Measurements from ENCODE around the gene CARNS1. TPM values are rescaled to one million over a fixed set of nuclear protein-coding genes. Genes with fewer than 3 reads are reported as not detected.

Gene CARNS1
- total and polyA plus RNA-seq, 10 of the 15 experiments (the other 5 are each of a cell fraction or from before 2014, with no cell fraction given) = 0.02 to 0.14 (median 0.10) TPM; not detected in 3

DNA sequence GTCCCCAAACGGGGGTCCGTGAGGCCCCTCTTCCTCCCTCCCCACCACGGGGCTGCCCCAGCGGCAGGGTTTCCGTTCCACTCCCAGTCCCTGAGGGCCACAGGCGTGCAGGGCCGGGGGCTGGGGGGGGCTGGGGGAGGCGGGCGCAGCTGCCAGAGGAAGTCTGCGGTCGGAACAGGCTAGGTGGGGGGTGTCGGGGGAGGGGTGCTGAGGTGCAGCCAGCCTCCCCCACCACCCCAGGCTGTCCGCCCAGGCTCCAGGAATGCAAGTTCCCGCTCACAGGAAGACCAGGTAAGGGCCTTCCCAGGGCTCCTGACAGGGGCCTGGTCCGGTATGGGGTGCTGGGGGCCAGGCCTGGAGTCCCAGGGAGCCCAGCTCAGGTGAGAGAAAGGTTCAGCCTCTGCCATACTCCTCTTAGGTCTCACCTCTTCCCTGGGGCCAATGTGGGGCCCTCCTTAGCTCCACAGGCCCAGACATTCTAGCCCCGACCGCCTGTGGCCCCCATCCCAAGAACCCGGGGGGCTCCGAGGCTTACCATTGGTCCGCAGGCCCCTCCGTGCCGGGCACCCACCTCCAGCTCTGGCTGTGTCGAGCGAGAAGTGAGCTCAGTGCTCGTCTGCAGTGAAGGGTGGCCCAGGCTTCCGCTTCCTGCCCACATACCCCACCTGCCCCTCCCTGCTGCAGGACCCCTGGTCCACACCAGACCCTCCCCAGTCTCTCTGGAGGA lies 21.8 kb downstream of the CARNS1 start, which contains the start of gene PTPRCAP:
Gene PTPRCAP (minus strand): TSS at position 601 of the 727 bp plus-strand sequence. CDS start 63 bp downstream, at position 538.
- DNase-seq (ENCODE audit: low read depth, low spot score) (no peak), ATAC-seq (peak; percentile 46), FAIRE-seq (peak; percentile 31)
- RAD21 ChIA-PET (ENCODE audit: unreplicated experiment) = interaction anchor here (0.6 to 7.2 kb wide), 19 partner anchors 9 to 193 kb away, joined by 3 to 112 read pairs (median 7); partner anchors contain the start of genes AIP, NUDT8, PITPNM1 and POLD4
- peak within 1 kb of the TSS; percentile 90 for H3K4me3 ChIP-seq
- H3K4me2 ChIP-seq (ENCODE audit: control insufficient read depth, insufficient read depth) = peak within 1 kb of the TSS; percentile 86
- intact Hi-C loops (cut with micrococcal nuclease; ENCODE audit: unreplicated experiment) (loop anchor here (2.0 to 5.0 kb wide), 4 partner anchors 32 to 70 kb away; partner anchors contain the start of genes PPP1CA, TBC1D10C and TMEM134), in situ Hi-C loops (cut with MboI) (no loop called here)
- H3K27ac ChIP-seq (ENCODE audit: control insufficient read depth, insufficient read depth) = peak within 1 kb of the TSS; percentile 99
- H3K36me3 ChIP-seq (ENCODE audit: control insufficient read depth in 2 of 2, insufficient read depth in 2 of 2, low read length in 1 of 2) = peaks cover 6 to 21% of the 10 kb centered on the region in 2 experiments; a peak in 3 of 4 replicates
- WGBS (ENCODE audit: insufficient coverage, insufficient replicate concordance, low lambda C conversion rate, missing lambda C conversion rate) = 0% methylated on average over 16 of the region's 26 CpGs
- H2AFZ ChIP-seq (ENCODE audit: control insufficient read depth, low read depth, low read length) = no peak within 1 kb of the TSS
- H3K4me1 ChIP-seq (ENCODE audit: control insufficient read depth, insufficient read depth, low read length) = peaks cover 36% of the 10 kb centered on the region
- H3K9ac ChIP-seq (ENCODE audit: control insufficient read depth, insufficient read depth, low read length) = peak within 1 kb of the TSS; percentile 99
- H3K79me2 ChIP-seq (ENCODE audit: control insufficient read depth, insufficient read depth, low read length) = peaks cover 57% of the 10 kb centered on the region
- no peaks in the 10 kb centered on the region for H4K20me1 ChIP-seq (ENCODE audit: control insufficient read depth, insufficient read depth)
- POLR2A ChIA-PET = interaction anchor here (0.6 to 4.7 kb wide), 20 partner anchors 9 to 192 kb away, joined by 3 to 95 read pairs (median 6); partner anchors contain the start of genes AIP, CDK2AP2, GRK2 and NUDT8
- TSS peak; percentile 64 for BruUV-seq (replicated peaks)
- H3K9me3 ChIP-seq (replicated peaks; ENCODE audit: control insufficient read depth, insufficient read depth, low read length) = no peaks in the 10 kb centered on the region
- CTCF ChIA-PET = interaction anchor here (0.5 to 4.3 kb wide), 20 partner anchors 8 to 219 kb away, joined by 3 to 53 read pairs (median 4); partner anchors contain the start of genes CDK2AP2, PPP1CA, RPS6KB2 and TBC1D10C
- SMC1A ChIA-PET (ENCODE audit: uncharacterized antibody, unreplicated experiment) = interaction anchor here (0.7 to 4.2 kb wide), 15 partner anchors 8 to 196 kb away, joined by 3 to 46 read pairs (median 6); partner anchors contain the start of genes AIP, PITPNM1, PPP1CA and RAD9A
- H3K27me3 ChIP-seq (replicated peaks in 1 of 2; ENCODE audit: control insufficient read depth in 2 of 2, insufficient read depth in 2 of 2, low read length in 1 of 2) = no peaks in the 10 kb centered on the region
- TF ChIP-seq EZH2 (IDR thresholded peaks at IDR 0.05; ENCODE audit: borderline replicate concordance, control insufficient read depth, low read depth, low read length) (no peak), ZNF24 (IDR thresholded peaks at IDR 0.05) (no peak), TAF1 (IDR thresholded peaks at IDR 0.05; ENCODE audit: borderline replicate concordance, low read depth, low read length) (peak; percentile 96), POLR2AphosphoS5 (IDR thresholded peaks at IDR 0.05; ENCODE audit: low read length) (peak; percentile 97), SMC3 (IDR thresholded peaks at IDR 0.05; ENCODE audit: borderline replicate concordance, low read length) (no peak), RBBP5 (conservative IDR thresholded peaks at IDR 0.05) (no peak), MTA3 (IDR thresholded peaks at IDR 0.05; ENCODE audit: borderline replicate concordance, low read length) (no peak), HSF1 (IDR thresholded peaks at IDR 0.05; ENCODE audit: low read depth, low read length) (no peak), ZBTB11 (CRISPR knock-in tag; IDR thresholded peaks at IDR 0.05) (no peak), PML (IDR thresholded peaks at IDR 0.05; ENCODE audit: low read length) (no peak), DPF2 (IDR thresholded peaks at IDR 0.05) (peak; percentile 64), ATF2 (IDR thresholded peaks at IDR 0.05; ENCODE audit: low read length) (no peak), BCL11A (IDR thresholded peaks at IDR 0.05; ENCODE audit: low read depth, low read length) (no peak), NBN (IDR thresholded peaks at IDR 0.05) (peak; percentile 45; the same call in 1 of the 2 replicates), ATF7 (IDR thresholded peaks at IDR 0.05; ENCODE audit: low read depth) (no peak)
- TF ChIP-seq, protein P1, sequence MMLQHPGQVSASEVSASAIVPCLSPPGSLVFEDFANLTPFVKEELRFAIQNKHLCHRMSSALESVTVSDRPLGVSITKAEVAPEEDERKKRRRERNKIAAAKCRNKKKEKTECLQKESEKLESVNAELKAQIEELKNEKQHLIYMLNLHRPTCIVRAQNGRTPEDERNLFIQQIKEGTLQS (IDR thresholded peaks at IDR 0.05; ENCODE audit: borderline replicate concordance, extremely low read depth, low read depth, low read length) = no peak
